Measurements from ENCODE around the gene IRF6. TPM values are rescaled to one million over a fixed set of nuclear protein-coding genes. Genes with fewer than 3 reads are reported as not detected.

IRF6 gene
- polyA plus RNA-seq, 2 donors, result 36.7 to 50.3 TPM

- Histone ChIP-seq H3K4me3 (ENCODE audit: low read depth in 1 of 2, low read length in 2 of 2) (no peak overlapping the region), H3K36me3 (ENCODE audit: control insufficient read depth in 2 of 2, insufficient read depth in 2 of 2, low read length in 1 of 2) (peaks cover 28 to 33% of the 10 kb centered on the region in 2 donors), H3K4me1 (ENCODE audit: control insufficient read depth in 2 of 2, insufficient read depth in 2 of 2, low read length in 1 of 2) (no peaks in the 10 kb centered on the region), H3K9me3 (ENCODE audit: control insufficient read depth in 2 of 2, insufficient read depth in 1 of 2, low read depth in 1 of 2, low read length in 1 of 2) (no peaks in the 10 kb centered on the region), H3K27ac (ENCODE audit: low read depth in 2 of 2, low read length in 1 of 2) (no peak overlapping the region), H3K27me3 (ENCODE audit: control insufficient read depth in 1 of 2, insufficient read depth in 2 of 2, low read length in 2 of 2) (no peaks in the 10 kb centered on the region)
- WGBS, 2 donors, result 88 to 93% methylated on average over 5 of the region's 5 CpGs
These were observed 34.7 kb upstream of the IRF6 start for GRCh38 chr1:209840611-209841010.

DNA sequence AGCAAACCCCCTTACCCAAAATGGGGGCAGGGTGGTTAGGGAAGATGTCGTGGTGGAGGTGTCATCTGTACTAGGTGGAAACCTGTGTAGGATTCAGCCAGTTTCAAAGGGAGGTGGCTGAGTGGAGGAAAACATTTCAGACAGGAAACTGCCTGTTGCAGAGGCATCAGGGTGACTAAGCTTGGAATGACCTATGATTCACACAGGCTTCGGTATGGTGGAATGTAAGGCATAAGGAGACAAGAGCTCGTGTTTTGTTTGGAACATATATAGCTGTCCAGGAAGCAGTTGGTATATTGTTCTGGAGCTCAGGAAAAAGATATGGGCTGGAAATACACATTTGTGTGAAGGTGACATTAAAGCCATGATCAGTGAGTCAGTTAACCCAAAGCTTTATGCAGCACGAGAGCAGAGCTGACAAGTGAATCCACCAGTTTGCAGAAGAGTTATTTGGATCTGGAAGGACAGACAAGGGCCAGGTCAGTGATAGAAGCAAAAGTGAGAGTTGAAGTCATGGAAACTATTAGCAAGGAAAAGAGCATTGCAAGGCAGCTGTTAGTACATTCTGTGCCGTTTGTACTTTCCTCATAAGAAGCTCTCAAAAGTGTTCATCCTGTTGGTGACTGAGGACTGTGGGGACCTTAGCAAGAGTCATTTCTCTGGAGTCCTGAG is 34.1 kb upstream of the IRF6 start:
- 38 to 54% methylated on average over 5 of the region's 5 CpGs for WGBS, 2 donors
- H3K4me3 ChIP-seq (ENCODE audit: low read depth in 1 of 2, low read length in 2 of 2), result no peak overlapping the region
- H3K27me3 ChIP-seq (ENCODE audit: control insufficient read depth in 1 of 2, insufficient read depth in 2 of 2, low read length in 2 of 2), result no peaks in the 10 kb centered on the region
- H3K27ac ChIP-seq (ENCODE audit: low read depth in 2 of 2, low read length in 1 of 2), result peak overlapping the region in 1 of 2 donors; percentile 10
- no peaks in the 10 kb centered on the region for H3K4me1 ChIP-seq (ENCODE audit: control insufficient read depth in 2 of 2, insufficient read depth in 2 of 2, low read length in 1 of 2)
- H3K36me3 ChIP-seq (ENCODE audit: control insufficient read depth in 2 of 2, insufficient read depth in 2 of 2, low read length in 1 of 2), result peaks cover 28 to 33% of the 10 kb centered on the region in 2 donors
- no peaks in the 10 kb centered on the region for H3K9me3 ChIP-seq (ENCODE audit: control insufficient read depth in 2 of 2, insufficient read depth in 1 of 2, low read depth in 1 of 2, low read length in 1 of 2)

- Histone ChIP-seq H3K36me3 (ENCODE audit: control insufficient read depth in 2 of 2, insufficient read depth in 2 of 2, low read length in 1 of 2) (peaks cover 32 to 33% of the 10 kb centered on the region in 2 donors), H3K27me3 (ENCODE audit: control insufficient read depth in 1 of 2, insufficient read depth in 2 of 2, low read length in 2 of 2) (no peaks in the 10 kb centered on the region), H3K4me1 (ENCODE audit: control insufficient read depth in 2 of 2, insufficient read depth in 2 of 2, low read length in 1 of 2) (no peaks in the 10 kb centered on the region), H3K9me3 (ENCODE audit: control insufficient read depth in 2 of 2, insufficient read depth in 1 of 2, low read depth in 1 of 2, low read length in 1 of 2) (no peaks in the 10 kb centered on the region), H3K4me3 (ENCODE audit: low read depth in 1 of 2, low read length in 2 of 2) (no peak overlapping the region), H3K27ac (ENCODE audit: low read depth in 2 of 2, low read length in 1 of 2) (no peak overlapping the region)
- 83 to 90% methylated on average over 6 of the region's 6 CpGs for WGBS, 2 donors
These were observed 32.6 kb upstream of the IRF6 start for GRCh38 chr1:209838537-209838936.

GRCh38 chr1:209837671-209838070 is 31.7 kb upstream of the IRF6 start:
- Histone ChIP-seq H3K36me3 (ENCODE audit: control insufficient read depth in 2 of 2, insufficient read depth in 2 of 2, low read length in 1 of 2) (peaks cover 31 to 36% of the 10 kb centered on the region in 2 donors), H3K27me3 (ENCODE audit: control insufficient read depth in 1 of 2, insufficient read depth in 2 of 2, low read length in 2 of 2) (no peaks in the 10 kb centered on the region), H3K9me3 (ENCODE audit: control insufficient read depth in 2 of 2, insufficient read depth in 1 of 2, low read depth in 1 of 2, low read length in 1 of 2) (no peaks in the 10 kb centered on the region), H3K4me3 (ENCODE audit: low read depth in 1 of 2, low read length in 2 of 2) (no peak overlapping the region), H3K27ac (ENCODE audit: low read depth in 2 of 2, low read length in 1 of 2) (no peak overlapping the region), H3K4me1 (ENCODE audit: control insufficient read depth in 2 of 2, insufficient read depth in 2 of 2, low read length in 1 of 2) (no peaks in the 10 kb centered on the region)
- WGBS, 2 donors, result 90 to 92% methylated on average over 7 of the region's 7 CpGs

- Histone ChIP-seq H3K4me1 (ENCODE audit: control insufficient read depth in 2 of 2, insufficient read depth in 2 of 2, low read length in 1 of 2) (no peaks in the 10 kb centered on the region), H3K9me3 (ENCODE audit: control insufficient read depth in 2 of 2, insufficient read depth in 1 of 2, low read depth in 1 of 2, low read length in 1 of 2) (no peaks in the 10 kb centered on the region), H3K4me3 (ENCODE audit: low read depth in 1 of 2, low read length in 2 of 2) (no peak overlapping the region), H3K36me3 (ENCODE audit: control insufficient read depth in 2 of 2, insufficient read depth in 2 of 2, low read length in 1 of 2) (peaks cover 24 to 34% of the 10 kb centered on the region in 2 donors), H3K27me3 (ENCODE audit: control insufficient read depth in 1 of 2, insufficient read depth in 2 of 2, low read length in 2 of 2) (no peaks in the 10 kb centered on the region), H3K27ac (ENCODE audit: low read depth in 2 of 2, low read length in 1 of 2) (no peak overlapping the region)
These were observed 29.9 kb upstream of the IRF6 start for GRCh38 chr1:209835782-209836298.

GRCh38 chr1:209831615-209832014 is 25.7 kb upstream of the IRF6 start:
- no peaks in the 10 kb centered on the region for H3K9me3 ChIP-seq (ENCODE audit: control insufficient read depth in 2 of 2, insufficient read depth in 1 of 2, low read depth in 1 of 2, low read length in 1 of 2)
- no peak overlapping the region for H3K4me3 ChIP-seq (ENCODE audit: low read depth in 1 of 2, low read length in 2 of 2)
- H3K4me1 ChIP-seq (ENCODE audit: control insufficient read depth in 2 of 2, insufficient read depth in 2 of 2, low read length in 1 of 2), result no peaks in the 10 kb centered on the region
- H3K27ac ChIP-seq (ENCODE audit: low read depth in 2 of 2, low read length in 1 of 2), result no peak overlapping the region
- WGBS, 2 donors, result 91 to 96% methylated on average over 1 of the region's 1 CpG
- no peaks in the 10 kb centered on the region for H3K27me3 ChIP-seq (ENCODE audit: control insufficient read depth in 1 of 2, insufficient read depth in 2 of 2, low read length in 2 of 2)
- peaks cover 8 to 21% of the 10 kb centered on the region in 2 donors for H3K36me3 ChIP-seq (ENCODE audit: control insufficient read depth in 2 of 2, insufficient read depth in 2 of 2, low read length in 1 of 2)

DNA sequence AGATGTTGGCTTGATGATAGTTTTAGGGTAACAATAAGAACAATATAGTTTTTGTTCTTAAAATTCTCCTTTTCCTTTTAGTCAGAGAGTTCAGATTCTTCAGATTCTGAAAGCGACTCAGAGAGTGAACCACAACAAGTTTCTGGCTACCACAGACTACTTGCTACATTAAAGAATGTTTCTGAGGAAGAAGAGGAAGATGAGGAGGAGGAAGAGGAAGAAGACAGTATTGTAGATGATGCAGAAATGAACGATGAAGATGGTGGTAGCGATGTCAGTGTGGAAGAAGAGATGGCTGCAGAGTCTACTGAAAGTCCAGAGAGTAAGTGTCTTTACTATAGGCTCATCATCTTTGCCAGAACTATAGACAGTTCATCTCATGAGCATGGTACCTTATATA is 24.8 kb upstream of the IRF6 start:
- no peaks in the 10 kb centered on the region for H3K27me3 ChIP-seq (ENCODE audit: control insufficient read depth in 1 of 2, insufficient read depth in 2 of 2, low read length in 2 of 2)
- H3K4me3 ChIP-seq (ENCODE audit: low read depth in 1 of 2, low read length in 2 of 2), result no peak overlapping the region
- no peaks in the 10 kb centered on the region for H3K4me1 ChIP-seq (ENCODE audit: control insufficient read depth in 2 of 2, insufficient read depth in 2 of 2, low read length in 1 of 2)
- no peaks in the 10 kb centered on the region for H3K9me3 ChIP-seq (ENCODE audit: control insufficient read depth in 2 of 2, insufficient read depth in 1 of 2, low read depth in 1 of 2, low read length in 1 of 2)
- 87 to 90% methylated on average over 3 of the region's 3 CpGs for WGBS, 2 donors
- H3K27ac ChIP-seq (ENCODE audit: low read depth in 2 of 2, low read length in 1 of 2), result no peak overlapping the region
- peaks cover 8 to 21% of the 10 kb centered on the region in 2 donors for H3K36me3 ChIP-seq (ENCODE audit: control insufficient read depth in 2 of 2, insufficient read depth in 2 of 2, low read length in 1 of 2)

- Histone ChIP-seq H3K27me3 (ENCODE audit: control insufficient read depth in 1 of 2, insufficient read depth in 2 of 2, low read length in 2 of 2) (no peaks in the 10 kb centered on the region), H3K9me3 (ENCODE audit: control insufficient read depth in 2 of 2, insufficient read depth in 1 of 2, low read depth in 1 of 2, low read length in 1 of 2) (no peaks in the 10 kb centered on the region), H3K27ac (ENCODE audit: low read depth in 2 of 2, low read length in 1 of 2) (no peak overlapping the region), H3K4me3 (ENCODE audit: low read depth in 1 of 2, low read length in 2 of 2) (no peak overlapping the region), H3K36me3 (ENCODE audit: control insufficient read depth in 2 of 2, insufficient read depth in 2 of 2, low read length in 1 of 2) (peaks cover 8 to 17% of the 10 kb centered on the region in 2 donors), H3K4me1 (ENCODE audit: control insufficient read depth in 2 of 2, insufficient read depth in 2 of 2, low read length in 1 of 2) (no peaks in the 10 kb centered on the region)
- WGBS, 2 donors, result 68 to 79% methylated on average over 2 of the region's 2 CpGs
These were observed 23.8 kb upstream of the IRF6 start for GRCh38 chr1:209829716-209830115.

- Histone ChIP-seq H3K27ac (ENCODE audit: low read depth in 2 of 2, low read length in 1 of 2) (peak within 1 kb of the TSS; percentile 70 to 82), H3K27me3 (ENCODE audit: control insufficient read depth in 1 of 2, insufficient read depth in 2 of 2, low read length in 2 of 2) (no peaks in the 10 kb centered on the region), H3K4me1 (ENCODE audit: control insufficient read depth in 2 of 2, insufficient read depth in 2 of 2, low read length in 1 of 2) (no peaks in the 10 kb centered on the region), H3K9me3 (ENCODE audit: control insufficient read depth in 2 of 2, insufficient read depth in 1 of 2, low read depth in 1 of 2, low read length in 1 of 2) (no peaks in the 10 kb centered on the region), H3K36me3 (ENCODE audit: control insufficient read depth in 2 of 2, insufficient read depth in 2 of 2, low read length in 1 of 2) (peaks cover 0 to 2% of the 10 kb centered on the region in 2 donors), H3K4me3 (ENCODE audit: low read depth in 1 of 2, low read length in 2 of 2) (peak within 1 kb of the TSS; percentile 81 to 89)
- 17 to 19% methylated on average over 51 of the region's 51 CpGs for WGBS, 2 donors
These were observed 21.7 kb upstream of the IRF6 start, which contains the start of gene UTP25 for GRCh38 chr1:209827384-209828262. Gene UTP25 (plus strand): TSS chr1:209827972. CDS start chr1:209828064, 92 bp downstream.

Measured in esophagus (tissue), 2 donors.